Suprapubic skin (tissue), 3 donors: Measurements from ENCODE around the gene MISP.

Experiments used
- EP300 ChIP-seq: sonication (generic); formaldehyde crosslinking; IDR thresholded peaks from one replicate; pipeline ENCODE4 v1.6.1; 2017; ENCODE audit warnings: antibody characterized with exemption
- POLR2A ChIP-seq, 2 donors: fragments of 450-650 bp; IDR thresholded peaks; one replicate each; pipeline ENCODE4 v1.6.1; 2017; ENCODE audit warnings: antibody characterized with exemption in 2 of 2, mild to moderate bottlenecking in 2 of 2, moderate library complexity in 2 of 2
- TF ChIP-seq, protein P1 (sequence below), 2 donors: fragments of 200-600 bp in 1 of 2; fragments of 450-650 bp in 1 of 2; sonication (generic) in 1 of 2; IDR thresholded peaks; one replicate each; pipeline ENCODE4 v1.5.1; 2016 to 2019; ENCODE audit warnings: antibody characterized with exemption in 2 of 2, mild to moderate bottlenecking in 1 of 2, moderate library complexity in 1 of 2

DNA sequence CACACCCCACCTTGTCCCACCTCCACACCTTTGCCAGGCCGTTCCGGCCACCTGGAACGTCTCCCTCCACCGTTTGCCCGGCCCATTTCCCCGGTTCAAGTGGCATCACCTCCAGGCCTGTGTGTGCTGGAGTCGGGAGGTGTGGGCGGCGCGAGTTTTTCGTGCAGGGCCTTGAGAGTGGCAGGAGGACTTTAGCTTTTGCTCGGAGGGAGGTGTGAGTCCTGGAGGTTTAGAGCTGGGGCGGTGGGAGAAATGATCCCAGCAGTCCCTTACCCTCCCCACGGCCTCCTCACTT lies 46.5 kb upstream of the MISP start:
- TF ChIP-seq, protein P1, sequence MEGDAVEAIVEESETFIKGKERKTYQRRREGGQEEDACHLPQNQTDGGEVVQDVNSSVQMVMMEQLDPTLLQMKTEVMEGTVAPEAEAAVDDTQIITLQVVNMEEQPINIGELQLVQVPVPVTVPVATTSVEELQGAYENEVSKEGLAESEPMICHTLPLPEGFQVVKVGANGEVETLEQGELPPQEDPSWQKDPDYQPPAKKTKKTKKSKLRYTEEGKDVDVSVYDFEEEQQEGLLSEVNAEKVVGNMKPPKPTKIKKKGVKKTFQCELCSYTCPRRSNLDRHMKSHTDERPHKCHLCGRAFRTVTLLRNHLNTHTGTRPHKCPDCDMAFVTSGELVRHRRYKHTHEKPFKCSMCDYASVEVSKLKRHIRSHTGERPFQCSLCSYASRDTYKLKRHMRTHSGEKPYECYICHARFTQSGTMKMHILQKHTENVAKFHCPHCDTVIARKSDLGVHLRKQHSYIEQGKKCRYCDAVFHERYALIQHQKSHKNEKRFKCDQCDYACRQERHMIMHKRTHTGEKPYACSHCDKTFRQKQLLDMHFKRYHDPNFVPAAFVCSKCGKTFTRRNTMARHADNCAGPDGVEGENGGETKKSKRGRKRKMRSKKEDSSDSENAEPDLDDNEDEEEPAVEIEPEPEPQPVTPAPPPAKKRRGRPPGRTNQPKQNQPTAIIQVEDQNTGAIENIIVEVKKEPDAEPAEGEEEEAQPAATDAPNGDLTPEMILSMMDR (IDR thresholded peaks at IDR 0.05): no peak
- TF ChIP-seq POLR2A (IDR thresholded peaks at IDR 0.05) (no peak), EP300 (no peak)
